Neuronal stem cell (in vitro differentiated cells): ENCODE measurements around the gene NR4A1.
A peak's percentile ranks its signal among the peaks of the same experiment; 100 is the strongest.

Experiments used
- DNase-seq: peaks from one replicate; pipeline ENCODE4 v3.0.0-alpha.2; 2013; ENCODE audit warnings: low spot score
- H2AFZ ChIP-seq: one replicate; pipeline ENCODE4 v1.6.1; 2013; ENCODE audit warnings: mild to moderate bottlenecking, low read length, inconsistent platforms
- H2AK5ac ChIP-seq: 2 replicates; pipeline ENCODE4 v1.6.1; 2013; ENCODE audit warnings: low read depth, mild to moderate bottlenecking, inconsistent platforms, low read length, moderate library complexity, mixed read lengths
- H2BK120ac ChIP-seq: 2 replicates; pipeline ENCODE4 v1.6.1; 2013; ENCODE audit warnings: low read depth, mild to moderate bottlenecking, inconsistent platforms, low read length, moderate library complexity, mixed read lengths
- H2BK12ac ChIP-seq: one replicate; pipeline ENCODE4 v1.6.1; 2013; ENCODE audit warnings: low read length, inconsistent platforms
- H2BK15ac ChIP-seq: 2 replicates; pipeline ENCODE4 v1.6.1; 2013; ENCODE audit warnings: mild to moderate bottlenecking, low read length, inconsistent platforms, mixed read lengths
- H2BK5ac ChIP-seq: one replicate; pipeline ENCODE4 v1.6.1; 2013; ENCODE audit warnings: inconsistent platforms, mild to moderate bottlenecking, low read length, moderate library complexity
- H3K14ac ChIP-seq: one replicate; pipeline ENCODE4 v1.6.1; 2013; ENCODE audit warnings: low read length, inconsistent platforms
- H3K18ac ChIP-seq: 2 replicates; pipeline ENCODE4 v1.6.1; 2013; ENCODE audit warnings: low read length, inconsistent platforms
- H3K23ac ChIP-seq: 2 replicates; pipeline ENCODE4 v1.6.1; 2013; ENCODE audit warnings: low read depth, mild to moderate bottlenecking, mixed read lengths, low read length, inconsistent platforms; ENCODE audit not compliant: poor library complexity
- H3K27ac ChIP-seq: replicated peaks from 3 replicates; pipeline ENCODE4 v1.5.1; 2013; ENCODE audit warnings: low read length, inconsistent platforms
- H3K27me3 ChIP-seq, 3 experiments: 2 replicates each; pipeline ENCODE4 v1.6.1; 2013; ENCODE audit warnings: low read length in 3 of 3, mild to moderate bottlenecking in 2 of 3, inconsistent platforms in 1 of 3, low read depth in 1 of 3, mixed read lengths in 1 of 3, moderate library complexity in 1 of 3; ENCODE audit not compliant: control insufficient read depth in 3 of 3, insufficient read depth in 3 of 3
- H3K36me3 ChIP-seq, 2 donors: replicated peaks in 1 of 2; 2 replicates each; pipeline ENCODE4 v1.6.1; 2013; ENCODE audit warnings: low read length in 2 of 2; ENCODE audit not compliant: control insufficient read depth in 2 of 2, insufficient read depth in 2 of 2
- H3K4ac ChIP-seq: 2 replicates; pipeline ENCODE4 v1.6.1; 2013; ENCODE audit warnings: inconsistent platforms, mild to moderate bottlenecking, low read length, moderate library complexity
- H3K4me1 ChIP-seq, 2 donors: 1 replicate in 1 of 2; 2 replicates in 1 of 2; pipeline ENCODE4 v1.6.1; 2013; ENCODE audit warnings: low read length in 2 of 2, low read depth in 1 of 2; ENCODE audit not compliant: control insufficient read depth in 2 of 2, insufficient read depth in 1 of 2
- H3K4me2 ChIP-seq: one replicate; pipeline ENCODE4 v1.6.1; 2013; ENCODE audit warnings: mild to moderate bottlenecking, low read length, inconsistent platforms; ENCODE audit not compliant: insufficient read depth, poor library complexity, severe bottlenecking
- H3K4me3 ChIP-seq, 2 donors: 2 replicates each; pipeline ENCODE4 v1.5.1; 2013; ENCODE audit warnings: low read length in 2 of 2, mild to moderate bottlenecking in 2 of 2, inconsistent platforms in 1 of 2, moderate library complexity in 1 of 2
- H3K79me1 ChIP-seq: one replicate; pipeline ENCODE4 v1.6.1; 2013; ENCODE audit warnings: low read depth, mild to moderate bottlenecking, inconsistent platforms, low read length, moderate library complexity
- H3K9ac ChIP-seq: one replicate; pipeline ENCODE4 v1.6.1; 2013; ENCODE audit warnings: mild to moderate bottlenecking, low read depth, low read length, inconsistent platforms; ENCODE audit not compliant: poor library complexity
- H3K9me3 ChIP-seq, 2 donors: replicated peaks in 1 of 2; 2 replicates each; pipeline versions ENCODE3 to v1.6.1; 2013; ENCODE audit warnings: low read length in 2 of 2, mild to moderate bottlenecking in 2 of 2, inconsistent platforms in 1 of 2, low read depth in 1 of 2, mixed read lengths in 1 of 2, moderate library complexity in 1 of 2; ENCODE audit not compliant: control insufficient read depth in 2 of 2, insufficient read depth in 1 of 2
- H4K8ac ChIP-seq: one replicate; pipeline ENCODE4 v1.6.1; 2013; ENCODE audit warnings: low read depth, mild to moderate bottlenecking, inconsistent platforms, low read length, moderate library complexity
- H4K91ac ChIP-seq: one replicate; pipeline ENCODE4 v1.6.1; 2013; ENCODE audit warnings: low read length, low read depth, mild to moderate bottlenecking, inconsistent platforms; ENCODE audit not compliant: poor library complexity
- WGBS, 2 donors: extraction: QIAGEN DNeasy Blood & Tissue Kit; methylation state at CpG; one replicate each; pipeline ENCODE4 v1.1.7; 2013; ENCODE audit warnings: missing lambda C conversion rate in 2 of 2, mixed read lengths in 1 of 2; ENCODE audit not compliant: insufficient read length in 2 of 2, insufficient replicate concordance in 1 of 2; ENCODE audit errors: extremely low coverage in 2 of 2; 5-methylcytosine and 5-hydroxymethylcytosine counted together

The NR4A1 gene

DNA sequence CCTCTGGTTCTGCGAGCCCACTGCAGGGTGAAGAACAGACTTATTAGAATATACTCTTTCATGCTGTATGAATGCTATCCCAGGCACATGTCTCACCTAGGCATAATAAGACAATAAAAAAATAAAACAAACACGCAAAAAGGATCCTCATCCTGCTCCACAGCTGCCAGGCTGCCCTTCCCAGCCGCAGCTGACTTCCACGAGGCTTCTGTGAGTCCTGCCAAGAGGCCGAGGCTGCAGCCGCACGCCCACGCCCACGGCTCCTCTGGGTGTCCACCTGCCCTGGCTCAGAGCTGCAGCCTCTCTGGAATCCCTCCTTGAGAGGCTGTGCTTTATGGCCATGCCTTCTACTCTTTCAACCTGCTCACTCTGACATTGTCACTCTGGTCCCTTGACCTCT is 35.1 kb downstream of the NR4A1 start:
- Histone ChIP-seq H3K18ac (peak overlapping the region; percentile 4), H3K4ac (no peak overlapping the region), H3K23ac (no peak overlapping the region), H3K4me3 (no peak overlapping the region), H4K91ac (no peak overlapping the region), H3K27me3 (peaks cover 0 to 49% (median 0%) of the 10 kb centered on the region in 3 experiments), H2BK12ac (no peak overlapping the region), H3K79me1 (no peaks in the 10 kb centered on the region), H2BK15ac (no peak overlapping the region), H4K8ac (no peak overlapping the region), H3K9me3 (no peaks in the 10 kb centered on the region), H2AFZ (no peak overlapping the region), H2BK5ac (no peak overlapping the region), H3K9ac (no peak overlapping the region), H3K27ac (no peak overlapping the region), H3K36me3 (no peaks in the 10 kb centered on the region), H3K4me2 (no peak overlapping the region), H3K4me1 (peaks cover 6 to 17% of the 10 kb centered on the region in 2 donors), H2BK120ac (no peak overlapping the region), H2AK5ac (no peak overlapping the region), H3K14ac (no peak overlapping the region)
- WGBS, 2 donors = no CpG with 5 or more reads among the region's 9 CpGs
- no peak for DNase-seq

DNA sequence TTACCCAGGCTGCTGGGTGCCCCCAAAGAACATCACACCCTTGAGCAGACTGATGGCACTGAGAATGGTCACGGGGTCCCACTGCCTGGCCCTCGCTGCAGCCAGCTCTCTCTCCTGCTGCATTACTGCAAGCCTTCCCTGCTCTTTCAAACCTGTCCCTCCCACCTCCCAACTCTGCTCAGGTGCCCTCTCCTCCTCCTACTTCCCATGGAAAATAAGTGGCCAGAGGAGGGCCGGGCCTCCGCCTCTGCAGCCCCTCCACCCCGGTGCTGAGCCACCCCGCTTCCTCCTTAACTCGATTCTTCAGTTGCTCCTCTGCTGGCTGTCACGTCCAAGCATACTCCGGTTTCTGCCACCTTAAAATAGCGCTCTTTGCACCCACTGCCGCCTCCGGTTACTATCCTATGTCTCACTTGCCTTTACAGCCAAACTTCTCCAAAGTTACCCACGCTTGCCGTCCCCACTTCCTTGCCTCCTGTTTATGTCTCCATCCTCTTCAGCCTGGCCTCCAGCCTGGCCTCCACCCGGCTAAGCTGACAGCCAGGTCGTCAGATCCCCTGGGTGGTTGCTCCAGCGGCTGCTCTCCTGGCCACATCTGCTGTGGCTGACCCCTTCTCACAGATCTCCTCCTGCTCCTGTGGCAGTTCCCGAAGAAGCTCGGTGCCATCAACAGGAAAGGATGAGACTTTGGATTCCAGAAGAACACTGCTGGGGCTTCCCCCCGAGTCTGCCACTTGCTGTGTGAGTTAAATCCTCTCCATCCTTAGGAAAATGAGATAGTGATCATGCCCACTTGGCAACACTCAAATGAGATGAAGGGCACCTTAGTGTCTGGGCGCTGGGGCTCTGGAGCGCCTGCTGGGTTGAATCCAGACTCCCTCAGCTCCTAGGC is 35.9 kb downstream of the NR4A1 start:
- Histone ChIP-seq H3K9me3 (no peaks in the 10 kb centered on the region), H4K8ac (no peak overlapping the region), H3K27me3 (peaks cover 0 to 58% (median 0%) of the 10 kb centered on the region in 3 experiments), H3K4ac (no peak overlapping the region), H2BK120ac (no peak overlapping the region), H2AFZ (no peak overlapping the region), H3K23ac (no peak overlapping the region), H3K4me2 (no peak overlapping the region), H3K14ac (no peak overlapping the region), H3K79me1 (no peaks in the 10 kb centered on the region), H2BK5ac (no peak overlapping the region), H2BK15ac (no peak overlapping the region), H2BK12ac (no peak overlapping the region), H3K18ac (no peak overlapping the region), H3K27ac (no peak overlapping the region), H3K4me1 (peaks cover 2 to 9% of the 10 kb centered on the region in 2 donors), H3K9ac (no peak overlapping the region), H3K4me3 (no peak overlapping the region), H4K91ac (no peak overlapping the region), H2AK5ac (no peak overlapping the region), H3K36me3 (no peaks in the 10 kb centered on the region)
- no peak for DNase-seq
- no CpG with 5 or more reads among the region's 22 CpGs for WGBS, 2 donors

DNA sequence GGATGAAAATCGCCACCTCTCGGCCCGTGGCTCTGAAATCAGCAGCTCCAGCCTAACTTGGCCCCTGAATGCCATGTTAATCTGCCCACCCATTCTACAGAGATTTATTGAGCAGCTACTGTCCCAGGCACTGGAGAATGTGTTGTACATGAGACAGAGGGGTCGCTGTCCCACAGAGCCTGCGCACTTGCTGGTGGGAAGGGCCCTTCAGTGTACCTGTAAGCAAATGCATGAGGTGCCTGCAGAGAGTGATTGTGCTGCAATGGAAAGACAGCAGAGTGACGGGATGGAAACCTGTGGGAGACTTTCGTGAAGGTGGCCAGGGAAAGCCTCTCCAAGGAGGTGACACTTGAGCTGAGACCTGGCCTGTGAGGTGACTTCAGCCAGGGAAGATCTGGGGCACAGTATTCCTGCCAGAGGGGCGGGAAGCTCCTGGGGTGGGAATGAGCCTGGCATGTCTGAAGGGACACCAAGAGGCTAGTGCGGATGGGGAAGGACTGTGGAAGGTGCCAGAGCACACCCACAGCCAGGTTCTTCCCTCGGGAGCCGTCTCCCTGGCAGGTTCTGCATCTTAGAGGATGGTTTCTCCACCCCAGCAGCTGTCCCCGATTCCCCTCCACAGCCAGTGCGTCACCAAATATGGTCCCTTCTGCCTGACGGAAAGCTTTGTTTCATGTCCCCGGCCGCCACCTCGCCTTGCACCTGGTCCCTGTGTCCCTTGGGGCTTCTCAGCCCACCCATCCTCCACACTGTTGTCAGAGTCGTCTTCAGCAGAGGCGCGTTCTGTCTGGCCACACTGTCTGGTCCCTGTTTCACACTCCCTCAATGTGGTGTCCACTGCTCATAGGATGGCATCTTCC is 36.9 kb downstream of the NR4A1 start:
- H3K27ac ChIP-seq = no peak overlapping the region
- H3K27me3 ChIP-seq = peaks cover 0 to 60% (median 0%) of the 10 kb centered on the region in 3 experiments
- H3K4me1 ChIP-seq = peaks cover 0 to 1% of the 10 kb centered on the region in 2 donors
- H3K4me3 ChIP-seq = no peak overlapping the region
- H2AFZ ChIP-seq = no peak overlapping the region
- no peak overlapping the region for H3K4ac ChIP-seq
- H2BK5ac ChIP-seq = peak overlapping the region; percentile 33
- no peak overlapping the region for H2BK12ac ChIP-seq
- no peak overlapping the region for H3K23ac ChIP-seq
- no peak overlapping the region for H3K4me2 ChIP-seq
- no peaks in the 10 kb centered on the region for H3K36me3 ChIP-seq
- no peak overlapping the region for H3K18ac ChIP-seq
- DNase-seq = no peak
- H3K9ac ChIP-seq = no peak overlapping the region
- no peak overlapping the region for H2BK120ac ChIP-seq
- WGBS, 2 donors = no CpG with 5 or more reads among the region's 20 CpGs
- no peak overlapping the region for H2AK5ac ChIP-seq
- no peaks in the 10 kb centered on the region for H3K9me3 ChIP-seq
- H4K91ac ChIP-seq = no peak overlapping the region
- H3K79me1 ChIP-seq = no peaks in the 10 kb centered on the region
- H2BK15ac ChIP-seq = peak overlapping the region; percentile 31
- no peak overlapping the region for H3K14ac ChIP-seq
- H4K8ac ChIP-seq = no peak overlapping the region

DNA sequence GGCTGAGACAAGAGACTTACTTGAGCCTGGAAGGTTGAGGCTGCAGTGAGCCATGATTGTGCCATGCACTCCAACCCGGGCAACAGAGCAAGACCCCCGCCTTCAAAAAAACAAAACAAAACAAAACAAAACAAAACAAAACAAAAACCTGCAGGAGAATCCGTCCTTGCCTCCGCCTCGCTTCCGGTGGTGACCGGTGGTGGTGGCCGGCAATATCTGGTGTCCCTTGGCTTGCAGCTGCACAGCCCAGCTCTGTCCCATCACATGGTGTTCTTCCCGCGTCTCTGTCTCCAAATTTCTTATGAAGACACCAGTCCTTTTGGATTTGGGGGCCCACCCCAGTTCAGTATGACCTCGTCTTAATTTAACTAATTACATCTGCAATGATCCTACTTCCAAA is 38.2 kb downstream of the NR4A1 start:
- H3K4me2 ChIP-seq = no peak overlapping the region
- H2BK120ac ChIP-seq = no peak overlapping the region
- no peak overlapping the region for H2AK5ac ChIP-seq
- no peak overlapping the region for H3K14ac ChIP-seq
- no CpG with 5 or more reads among the region's 11 CpGs for WGBS, 2 donors
- DNase-seq = no peak
- H3K9ac ChIP-seq = no peak overlapping the region
- H2BK15ac ChIP-seq = no peak overlapping the region
- H3K9me3 ChIP-seq = no peaks in the 10 kb centered on the region
- H3K4ac ChIP-seq = no peak overlapping the region
- no peak overlapping the region for H3K4me3 ChIP-seq
- no peaks in the 10 kb centered on the region for H3K4me1 ChIP-seq
- no peak overlapping the region for H4K91ac ChIP-seq
- H4K8ac ChIP-seq = no peak overlapping the region
- no peaks in the 10 kb centered on the region for H3K36me3 ChIP-seq
- H2BK12ac ChIP-seq = no peak overlapping the region
- H2BK5ac ChIP-seq = no peak overlapping the region
- H3K23ac ChIP-seq = no peak overlapping the region
- no peaks in the 10 kb centered on the region for H3K79me1 ChIP-seq
- no peak overlapping the region for H3K27ac ChIP-seq
- no peak overlapping the region for H2AFZ ChIP-seq
- peaks cover 0 to 59% (median 0%) of the 10 kb centered on the region in 3 experiments for H3K27me3 ChIP-seq
- no peak overlapping the region for H3K18ac ChIP-seq
